Osteoblast (primary cell): ENCODE data around the gene ODF2. TPM values are rescaled to one million over a fixed set of nuclear protein-coding genes. Genes with fewer than 3 reads are reported as not detected.

ENCODE experiments used
- DNase-seq: peaks from one replicate; pipeline ENCODE4 v3.0.0; 2011; ENCODE audit warnings: low spot score, mixed read lengths; ENCODE audit not compliant: insufficient read length; ENCODE audit errors: missing footprints
- H2AFZ ChIP-seq: 2 replicates; pipeline ENCODE4 v1.6.0; 2011; ENCODE audit warnings: mild to moderate bottlenecking, low read length
- H3K27ac ChIP-seq: 2 replicates; pipeline ENCODE4 v1.5.1; 2011; ENCODE audit warnings: mild to moderate bottlenecking, low read depth, low read length, moderate library complexity
- H3K27me3 ChIP-seq: 2 replicates; pipeline ENCODE4 v1.6.0; 2012; ENCODE audit warnings: mild to moderate bottlenecking, control low read depth, inconsistent platforms, low read length, moderate library complexity; ENCODE audit not compliant: insufficient read depth
- H3K36me3 ChIP-seq: 2 replicates; pipeline ENCODE4 v1.5.1; 2011; ENCODE audit warnings: mild to moderate bottlenecking, low read length, control low read depth, moderate library complexity; ENCODE audit not compliant: insufficient read depth
- H3K4me1 ChIP-seq: 2 replicates; pipeline ENCODE4 v1.5.1; 2011; ENCODE audit warnings: mild to moderate bottlenecking, low read length, control low read depth, moderate library complexity; ENCODE audit not compliant: insufficient read depth
- H3K4me2 ChIP-seq: 2 replicates; pipeline ENCODE4 v1.6.0; 2011; ENCODE audit warnings: mild to moderate bottlenecking, low read length; ENCODE audit not compliant: insufficient read depth
- H3K4me3 ChIP-seq: fragments of 200-600 bp; sonication (generic); 3 replicates; pipeline ENCODE4 v1.5.1; 2012; ENCODE audit warnings: mild to moderate bottlenecking, low read length, inconsistent platforms; ENCODE audit not compliant: insufficient read depth
- H3K79me2 ChIP-seq: 2 replicates; pipeline ENCODE4 v1.6.0; 2012; ENCODE audit warnings: mild to moderate bottlenecking, low read length, control low read depth, inconsistent platforms; ENCODE audit not compliant: insufficient read depth
- H3K9me3 ChIP-seq: 2 replicates; pipeline ENCODE4 v1.5.1; 2011; ENCODE audit warnings: low read depth, low read length, control low read depth
- H4K20me1 ChIP-seq: 2 replicates; pipeline ENCODE4 v1.6.0; 2012; ENCODE audit warnings: mild to moderate bottlenecking, low read length, control low read depth; ENCODE audit not compliant: insufficient read depth
- total RNA-seq: library from RNA; depleted of rRNA; stranded (reverse); fragments of >200 nt; gene quantifications from 2 replicates; pipeline ENCODE4 v1.2.3, GENCODE V29; 2012
- TF ChIP-seq, protein P1 (sequence below): IDR thresholded peaks from 2 replicates; pipeline ENCODE4 v1.5.1; 2011; ENCODE audit warnings: mild to moderate bottlenecking, low read depth, low read length, moderate library complexity; ENCODE audit errors: extremely low read depth

Gene ODF2
- total RNA-seq, 1 donor = 26.4 TPM

DNA sequence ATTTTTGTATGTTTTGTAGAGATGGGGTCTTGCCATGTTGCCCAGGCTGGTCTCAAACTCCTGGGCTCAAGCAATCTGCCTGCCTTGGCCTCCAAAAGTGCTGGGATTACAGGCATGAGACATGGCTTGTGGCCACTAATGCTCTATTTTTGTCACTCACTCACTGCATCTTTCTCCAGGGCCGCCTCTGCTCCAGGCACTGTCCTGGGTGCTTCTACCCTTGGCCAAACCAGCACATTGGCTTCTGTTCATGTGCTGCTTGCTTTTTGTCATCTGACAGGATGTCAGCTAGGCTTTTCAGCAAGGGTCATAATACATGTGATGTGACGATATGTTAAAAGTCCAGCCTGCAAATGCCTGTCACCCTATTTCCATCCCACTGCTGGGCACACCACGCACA, 3.2 kb downstream of the ODF2 start:
- TF ChIP-seq, protein P1, sequence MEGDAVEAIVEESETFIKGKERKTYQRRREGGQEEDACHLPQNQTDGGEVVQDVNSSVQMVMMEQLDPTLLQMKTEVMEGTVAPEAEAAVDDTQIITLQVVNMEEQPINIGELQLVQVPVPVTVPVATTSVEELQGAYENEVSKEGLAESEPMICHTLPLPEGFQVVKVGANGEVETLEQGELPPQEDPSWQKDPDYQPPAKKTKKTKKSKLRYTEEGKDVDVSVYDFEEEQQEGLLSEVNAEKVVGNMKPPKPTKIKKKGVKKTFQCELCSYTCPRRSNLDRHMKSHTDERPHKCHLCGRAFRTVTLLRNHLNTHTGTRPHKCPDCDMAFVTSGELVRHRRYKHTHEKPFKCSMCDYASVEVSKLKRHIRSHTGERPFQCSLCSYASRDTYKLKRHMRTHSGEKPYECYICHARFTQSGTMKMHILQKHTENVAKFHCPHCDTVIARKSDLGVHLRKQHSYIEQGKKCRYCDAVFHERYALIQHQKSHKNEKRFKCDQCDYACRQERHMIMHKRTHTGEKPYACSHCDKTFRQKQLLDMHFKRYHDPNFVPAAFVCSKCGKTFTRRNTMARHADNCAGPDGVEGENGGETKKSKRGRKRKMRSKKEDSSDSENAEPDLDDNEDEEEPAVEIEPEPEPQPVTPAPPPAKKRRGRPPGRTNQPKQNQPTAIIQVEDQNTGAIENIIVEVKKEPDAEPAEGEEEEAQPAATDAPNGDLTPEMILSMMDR = no peak
- H3K4me2 ChIP-seq = no peak overlapping the region
- peaks cover 35% of the 10 kb centered on the region for H3K36me3 ChIP-seq
- no peaks in the 10 kb centered on the region for H3K27me3 ChIP-seq
- H2AFZ ChIP-seq = no peak overlapping the region
- no peaks in the 10 kb centered on the region for H4K20me1 ChIP-seq
- DNase-seq = no peak
- H3K9me3 ChIP-seq = no peaks in the 10 kb centered on the region
- H3K27ac ChIP-seq = no peak overlapping the region
- peaks cover 15% of the 10 kb centered on the region for H3K79me2 ChIP-seq
- H3K4me1 ChIP-seq = peaks cover 6% of the 10 kb centered on the region
- no peak overlapping the region for H3K4me3 ChIP-seq

DNA sequence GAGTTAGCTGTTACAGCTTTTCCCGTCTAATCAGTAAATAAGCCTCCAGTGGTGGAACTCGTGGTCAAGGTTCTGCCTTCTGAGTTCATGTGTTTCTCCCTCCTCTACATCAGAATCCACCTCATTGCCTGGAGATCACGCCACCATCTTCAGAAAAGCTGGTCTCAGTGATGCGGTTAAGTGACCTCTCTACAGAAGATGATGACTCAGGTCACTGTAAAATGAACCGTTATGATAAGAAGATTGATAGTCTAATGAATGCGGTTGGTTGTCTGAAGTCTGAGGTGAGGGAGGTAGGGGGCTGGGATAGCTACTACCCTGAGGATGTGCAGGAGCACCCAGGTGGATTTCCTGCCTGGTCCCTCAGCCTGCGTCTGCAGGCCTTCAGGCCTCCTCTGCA, 13.3 kb downstream of the ODF2 start:
- no peak overlapping the region for H3K4me3 ChIP-seq
- H3K4me1 ChIP-seq = peaks cover 6% of the 10 kb centered on the region
- no peaks in the 10 kb centered on the region for H3K27me3 ChIP-seq
- peaks cover 8% of the 10 kb centered on the region for H4K20me1 ChIP-seq
- no peak overlapping the region for H3K27ac ChIP-seq
- DNase-seq = no peak
- H3K9me3 ChIP-seq = no peaks in the 10 kb centered on the region
- H3K36me3 ChIP-seq = peaks cover 24% of the 10 kb centered on the region
- H2AFZ ChIP-seq = no peak overlapping the region
- no peaks in the 10 kb centered on the region for H3K79me2 ChIP-seq
- TF ChIP-seq, protein P1 = no peak
- H3K4me2 ChIP-seq = no peak overlapping the region

DNA sequence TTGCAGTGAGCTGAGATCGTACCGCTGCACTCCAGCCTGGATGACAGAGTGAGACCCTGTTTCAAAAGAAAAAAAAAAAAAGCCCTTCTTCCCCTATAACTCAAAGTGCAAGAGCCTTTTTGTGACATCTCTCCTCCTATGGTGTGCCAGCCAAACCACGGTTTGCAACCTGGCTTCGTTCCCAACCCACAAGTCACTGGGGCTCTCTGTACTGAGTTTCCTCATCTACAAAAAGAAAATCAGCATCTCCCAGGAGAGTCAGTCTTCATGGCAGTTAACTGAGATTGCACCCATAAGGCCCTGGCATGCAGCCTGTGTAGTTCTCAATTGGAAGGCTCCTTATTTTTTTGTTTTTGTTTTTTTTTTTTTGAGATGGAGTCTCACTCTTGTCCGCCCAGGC, 14.8 kb downstream of the ODF2 start:
- Histone ChIP-seq H3K36me3 (peaks cover 22% of the 10 kb centered on the region), H3K4me1 (peaks cover 6% of the 10 kb centered on the region), H4K20me1 (peaks cover 8% of the 10 kb centered on the region), H3K27ac (no peak overlapping the region), H3K79me2 (no peaks in the 10 kb centered on the region), H3K27me3 (no peaks in the 10 kb centered on the region), H2AFZ (no peak overlapping the region), H3K4me3 (no peak overlapping the region), H3K4me2 (peak overlapping the region; percentile 20), H3K9me3 (no peaks in the 10 kb centered on the region)
- DNase-seq = peak; percentile 88
- TF ChIP-seq, protein P1 = no peak

DNA sequence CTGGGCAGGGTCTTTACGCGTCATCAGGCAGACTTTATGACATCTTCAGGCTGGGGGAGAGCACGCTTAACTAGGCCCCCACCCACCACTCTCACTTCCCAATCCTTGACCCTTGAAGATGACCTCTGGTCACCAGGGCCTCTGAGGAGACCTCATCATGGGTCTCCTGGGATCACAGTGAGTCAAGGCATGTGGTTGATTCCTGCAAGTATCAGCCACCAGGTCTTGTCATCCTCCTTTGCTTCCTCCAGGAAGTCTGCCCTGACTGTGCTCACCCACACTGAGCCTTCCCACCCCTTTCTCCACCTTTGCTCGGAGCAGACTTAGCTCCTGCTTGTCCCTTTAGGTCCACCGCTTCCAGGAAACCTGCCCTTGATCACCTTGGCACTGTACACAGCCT, 17.3 kb downstream of the ODF2 start:
- no peaks in the 10 kb centered on the region for H3K27me3 ChIP-seq
- no peak for DNase-seq

More for the DNA sequence above, 17.3 kb downstream of the ODF2 start:
- Histone ChIP-seq H3K79me2 (no peaks in the 10 kb centered on the region), H3K4me1 (peaks cover 6% of the 10 kb centered on the region), H3K4me2 (no peak overlapping the region), H3K4me3 (no peak overlapping the region), H3K9me3 (no peaks in the 10 kb centered on the region), H2AFZ (no peak overlapping the region), H4K20me1 (peaks cover 8% of the 10 kb centered on the region), H3K36me3 (peaks cover 25% of the 10 kb centered on the region), H3K27ac (no peak overlapping the region)
- TF ChIP-seq, protein P1 = no peak
